HG03159 (cell line): ENCODE data around the gene CPNE4.
A peak's percentile ranks its signal among the peaks of the same experiment; 100 is the strongest.

Experiments
- ATAC-seq: cut with Tn5 transposase; IDR thresholded peaks from one replicate; pipeline ENCODE4 v1.9.1; 2021; ENCODE audit warnings: mild to moderate bottlenecking, moderate library complexity; ENCODE audit not compliant: unreplicated experiment

Gene CPNE4

DNA sequence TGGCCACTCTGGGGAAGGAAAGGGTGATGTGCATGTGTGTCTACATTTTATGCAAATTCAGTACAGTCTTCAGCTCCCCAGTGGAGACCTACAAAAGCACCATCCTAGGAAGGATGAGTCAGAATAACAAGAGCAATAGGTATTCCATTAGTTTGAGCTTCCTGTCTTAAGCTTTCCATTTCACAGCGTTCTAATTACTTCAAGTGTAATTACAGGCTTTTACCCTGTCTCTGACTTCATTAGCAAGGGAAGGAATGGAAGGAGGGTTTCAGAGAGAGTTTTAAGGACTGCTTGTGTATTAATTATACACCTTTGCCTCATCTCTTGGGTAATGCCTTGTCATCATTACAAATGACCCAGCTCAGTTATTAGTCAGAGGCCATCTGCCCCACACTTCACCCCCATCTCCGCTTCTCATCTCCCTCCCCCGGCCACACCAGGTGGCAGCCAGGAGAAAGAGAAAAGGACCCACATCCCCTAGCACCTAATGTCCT lies 329.2 kb downstream of the CPNE4 start:
- ATAC-seq: peak; percentile 79

DNA sequence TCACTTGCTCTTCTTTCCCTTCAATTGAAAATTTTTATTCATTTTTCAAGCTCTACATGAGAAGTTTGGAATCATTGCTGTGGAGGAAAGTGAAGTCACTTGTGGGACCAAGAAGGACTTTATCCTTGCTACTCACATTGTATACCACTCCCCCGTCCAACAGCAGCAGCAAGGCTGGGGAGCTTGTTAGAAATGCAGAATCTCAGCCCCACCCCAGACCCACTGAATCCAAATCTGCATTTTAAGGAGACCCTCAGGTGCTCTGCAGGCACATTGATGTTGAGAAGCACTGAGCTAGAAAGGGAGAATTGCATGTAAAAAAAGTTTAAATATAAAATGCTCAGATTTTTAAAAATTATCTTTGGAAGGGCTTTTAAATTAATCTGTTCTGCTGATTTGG lies 329.7 kb downstream of the CPNE4 start:
- ATAC-seq: no peak

DNA sequence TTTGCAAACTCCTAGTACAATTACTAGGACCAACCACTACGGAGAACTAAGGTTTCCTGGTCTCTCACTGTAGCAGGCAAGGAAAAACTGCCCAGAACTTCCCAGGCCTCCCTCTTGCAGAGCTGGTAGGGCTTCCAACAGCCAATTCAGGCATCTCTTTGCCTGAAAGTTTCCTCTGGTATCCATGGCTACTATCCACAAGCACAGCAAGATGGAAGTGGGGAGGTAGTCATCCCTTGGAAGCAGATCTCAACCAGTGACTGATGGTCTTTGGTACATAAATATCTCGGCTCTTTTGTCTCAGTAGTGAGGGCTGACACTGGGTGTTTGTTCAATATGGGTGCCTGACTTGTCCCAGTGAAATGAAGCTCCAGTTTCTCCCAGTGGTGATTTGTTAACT lies 330.7 kb downstream of the CPNE4 start:
- ATAC-seq: no peak

- no peak for ATAC-seq
Measured at GRCh38 chr3:131702146-131702545, 332.7 kb downstream of the CPNE4 start.

DNA sequence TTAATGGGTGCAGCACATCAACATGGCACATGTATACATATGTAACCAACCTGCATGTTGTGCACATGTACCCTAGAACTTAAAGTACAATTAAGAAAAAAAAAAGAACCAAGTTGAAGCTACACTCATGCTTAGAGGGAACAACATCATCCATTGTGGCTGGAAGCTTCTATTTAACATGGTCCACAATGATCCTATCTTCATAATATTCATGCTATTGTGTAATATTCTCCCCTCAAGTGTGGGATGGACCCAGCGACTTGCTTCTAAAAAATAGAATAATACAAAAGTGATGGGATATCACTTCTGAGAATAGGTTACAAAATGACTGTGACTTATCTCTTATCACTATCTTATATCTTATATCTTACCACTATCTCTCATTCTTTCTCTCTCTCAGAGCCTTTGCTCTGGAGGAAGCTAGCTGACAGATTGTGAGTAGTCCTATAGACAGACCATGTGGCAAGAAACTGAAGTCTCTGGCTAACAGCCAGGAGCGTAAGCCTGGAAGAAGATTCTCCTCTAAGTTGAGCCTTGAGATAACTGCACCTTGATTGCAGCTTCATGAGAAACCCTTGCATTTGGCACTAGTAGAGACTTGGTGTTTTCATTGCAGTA lies 333.6 kb downstream of the CPNE4 start:
- no peak for ATAC-seq

DNA sequence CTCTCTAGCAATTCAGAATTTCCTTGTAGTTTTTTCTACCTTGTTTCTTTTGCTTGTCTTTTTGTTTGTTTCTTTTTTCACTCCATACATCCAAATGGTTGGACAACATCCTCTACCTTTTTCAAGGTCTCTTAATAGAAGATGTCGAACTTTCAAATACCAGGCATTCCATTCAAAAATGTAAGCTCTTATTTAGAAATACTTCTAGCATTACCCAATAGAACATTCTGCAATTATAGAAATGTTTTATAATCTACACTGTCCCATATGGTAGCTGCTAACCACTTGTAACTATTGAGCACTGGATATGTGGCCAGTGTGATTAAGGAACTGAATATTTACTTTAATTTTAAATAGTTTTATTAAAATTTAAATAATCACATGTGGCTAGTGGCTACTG lies 335.8 kb downstream of the CPNE4 start:
- no peak for ATAC-seq

GRCh38 chr3:131694376-131694775 lies 340.4 kb downstream of the CPNE4 start:
- no peak for ATAC-seq

DNA sequence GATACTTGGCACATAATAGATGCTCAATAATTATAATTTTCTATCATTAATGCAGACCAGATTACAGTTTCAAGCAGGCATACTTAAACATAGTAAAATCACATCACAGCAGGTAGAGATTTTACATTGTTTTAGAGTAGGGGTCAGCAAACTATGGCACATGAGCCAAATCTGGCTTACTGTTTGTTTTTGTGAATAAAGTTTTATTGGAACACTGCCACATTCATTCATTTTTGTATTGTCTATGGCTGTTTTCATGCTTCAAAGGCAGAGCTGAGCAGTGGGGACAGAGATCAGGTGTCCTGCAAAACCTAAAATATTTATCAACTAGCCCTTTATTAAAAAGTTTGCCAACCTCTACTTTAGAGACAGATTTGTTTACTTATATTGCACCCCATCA lies 342.5 kb downstream of the CPNE4 start:
- ATAC-seq: no peak

DNA sequence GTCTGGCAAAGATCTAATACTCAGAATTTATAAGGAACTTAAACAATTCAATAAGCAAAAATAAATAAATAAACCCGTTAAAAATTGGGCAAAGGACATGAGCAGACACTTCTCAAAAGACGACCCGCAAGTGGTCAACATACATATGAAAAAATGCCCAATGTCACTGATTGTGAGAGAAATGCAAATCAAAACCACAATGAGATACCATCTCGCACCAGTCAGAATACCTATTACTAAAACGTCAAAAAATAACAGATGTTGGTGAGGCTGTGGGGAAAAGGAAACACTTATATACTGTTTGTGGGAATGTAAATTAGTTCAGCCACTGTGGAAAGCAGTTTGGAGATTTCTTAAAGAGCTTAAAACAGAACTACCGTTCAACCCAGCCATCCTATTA lies 344.0 kb downstream of the CPNE4 start:
- no peak for ATAC-seq

GRCh38 chr3:131688370-131688769 lies 346.4 kb downstream of the CPNE4 start:
- no peak for ATAC-seq

DNA sequence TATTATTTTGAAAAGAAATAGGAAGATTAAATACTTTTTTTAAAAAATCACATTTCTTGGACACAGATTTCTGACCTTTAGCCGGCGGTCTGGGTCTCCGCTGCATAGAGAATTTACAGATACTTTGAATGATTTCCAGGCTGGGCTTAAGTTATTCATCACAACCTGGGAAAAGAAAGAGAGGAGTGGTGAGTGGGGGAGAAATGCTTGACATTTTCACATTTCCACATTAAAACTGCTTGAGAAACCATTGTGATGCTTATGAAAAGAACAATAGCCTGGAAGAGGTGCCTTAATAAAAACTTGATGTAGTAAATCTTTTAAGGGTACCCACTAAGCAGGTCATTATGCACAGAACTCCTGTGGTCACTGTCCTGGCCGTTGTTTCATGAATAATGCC lies 365.2 kb downstream of the CPNE4 start:
- ATAC-seq: no peak

- no peak for ATAC-seq
Measured at GRCh38 chr3:131658771-131659170, 376.0 kb downstream of the CPNE4 start.

GRCh38 chr3:131658115-131658514 lies 376.7 kb downstream of the CPNE4 start:
- ATAC-seq: no peak

GRCh38 chr3:131655070-131655690 lies 379.6 kb downstream of the CPNE4 start:
- no peak for ATAC-seq

DNA sequence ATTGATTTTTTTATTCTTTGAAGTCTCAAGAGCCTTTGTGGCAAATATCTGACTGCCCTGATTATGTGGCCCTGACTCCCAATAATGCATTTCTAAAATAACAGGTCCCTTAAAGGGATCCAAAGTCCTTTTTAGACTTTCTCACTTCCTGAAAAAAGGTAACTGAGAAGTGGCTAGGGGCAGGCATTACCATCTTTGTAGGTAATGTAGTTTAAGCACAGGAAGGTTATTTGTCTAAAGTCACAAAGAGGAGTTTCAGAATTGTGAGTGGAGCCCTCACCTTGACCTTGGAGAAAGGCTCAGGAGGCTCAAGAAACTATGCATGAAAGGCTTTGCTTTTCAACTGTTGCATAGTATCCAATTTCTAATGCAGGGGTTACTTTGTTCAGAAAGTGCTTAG lies 389.2 kb downstream of the CPNE4 start:
- peak; percentile 61 for ATAC-seq

DNA sequence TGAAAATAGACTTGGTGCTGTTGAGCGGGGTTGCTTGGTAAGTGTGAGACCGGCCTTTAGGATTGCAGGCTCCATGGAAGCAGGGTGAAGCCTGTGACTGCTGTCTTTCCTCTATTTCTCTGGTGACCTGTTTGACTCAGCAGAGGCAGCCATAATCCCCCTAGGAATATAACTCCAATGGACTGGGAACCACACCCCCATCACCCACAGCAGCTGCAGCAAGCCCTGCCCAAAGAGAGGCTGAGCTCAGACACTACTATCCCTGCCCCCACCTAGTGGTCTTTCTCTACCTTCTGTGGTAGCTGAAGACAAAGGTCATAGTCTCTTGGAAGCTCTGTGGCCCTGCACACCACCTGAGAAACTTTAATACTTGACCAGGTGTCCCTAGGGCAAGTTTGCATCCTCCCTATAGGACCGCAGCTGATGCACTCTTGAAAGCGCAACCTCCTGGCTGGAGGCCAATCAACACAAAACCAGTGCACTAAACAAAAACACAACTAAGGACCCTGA lies 398.5 kb downstream of the CPNE4 start:
- ATAC-seq: no peak

DNA sequence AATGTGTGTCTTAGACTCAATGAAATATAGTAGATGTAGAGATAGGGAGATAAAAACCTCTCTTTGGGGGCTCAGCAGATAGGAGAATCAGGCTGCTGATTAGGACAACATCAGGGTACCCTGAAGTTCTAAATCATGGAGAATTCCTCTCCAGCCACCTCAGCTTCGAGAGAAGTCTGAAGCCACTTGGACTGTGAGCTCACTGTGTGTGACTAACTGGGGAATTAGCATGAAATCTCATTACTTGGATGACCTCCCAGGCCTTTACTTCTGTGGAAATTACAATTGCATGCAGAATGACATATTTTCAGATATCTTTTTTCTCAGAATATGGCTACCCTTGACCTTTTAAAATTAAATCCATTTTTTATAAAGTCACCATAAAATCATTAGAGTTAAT lies 404.0 kb downstream of the CPNE4 start:
- no peak for ATAC-seq

DNA sequence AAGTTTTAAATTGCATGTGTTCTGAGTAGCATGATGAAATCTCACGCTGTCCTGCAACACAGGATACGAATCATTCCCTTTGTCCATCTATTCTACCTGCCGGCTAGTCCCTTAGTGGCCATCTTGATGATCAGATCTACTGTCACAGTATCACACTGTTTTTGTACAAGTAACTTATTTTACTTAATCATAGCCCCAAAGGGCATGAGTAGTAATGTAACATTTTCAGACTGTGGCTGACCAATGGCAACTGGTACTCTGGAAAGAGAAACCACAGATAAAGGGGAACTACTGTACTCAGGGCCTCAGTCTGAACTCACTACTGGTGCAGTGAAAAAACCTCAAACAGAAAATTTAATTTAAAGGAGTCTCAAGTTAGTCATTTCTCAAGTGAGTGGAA lies 404.7 kb downstream of the CPNE4 start:
- ATAC-seq: peak; percentile 100

GRCh38 chr3:131623431-131623830 lies 411.4 kb downstream of the CPNE4 start:
- ATAC-seq: no peak

- no peak for ATAC-seq
Measured at GRCh38 chr3:131622726-131623125, 412.1 kb downstream of the CPNE4 start.

GRCh38 chr3:131620977-131621376 lies 413.8 kb downstream of the CPNE4 start:
- ATAC-seq: no peak

DNA sequence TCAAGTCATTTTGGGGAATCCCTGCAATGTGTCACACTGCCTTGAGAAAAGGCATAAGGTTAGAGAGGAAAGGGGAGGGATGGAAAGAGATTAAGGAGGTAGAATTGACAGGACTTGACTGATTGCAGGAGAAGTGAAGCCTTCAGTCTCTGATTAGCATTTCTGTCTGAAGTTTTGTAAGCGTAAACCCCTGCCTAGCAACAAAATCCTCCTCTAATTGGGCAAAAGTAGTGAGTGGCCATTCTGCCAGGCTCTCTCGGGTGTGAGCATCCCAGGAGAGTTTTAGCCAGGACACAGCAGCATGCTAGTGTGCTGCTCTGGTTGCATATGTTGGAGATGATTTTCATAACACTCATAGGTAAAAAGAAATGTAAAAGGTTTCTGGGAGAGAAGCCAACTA lies 415.0 kb downstream of the CPNE4 start:
- ATAC-seq: no peak

- no peak for ATAC-seq
Measured at GRCh38 chr3:131616719-131617118, 418.1 kb downstream of the CPNE4 start.
